ENCODE results near the gene GOLGA3.
"Not testable (repeated sequence)": the region's sequence is repeated elsewhere in the genome, so short reads cannot be mapped to it uniquely, and the experiment has no call there.

GOLGA3 gene

GRCh38 chr12:132797820-132798570, 30.7 kb downstream of the GOLGA3 start:
- no peak for DNase-seq (ENCODE audit: low read depth)
- no peak for TF ChIP-seq CTCF (conservative IDR thresholded peaks at IDR 0.05; ENCODE audit: low read depth, low read length)
- H3K4me3 ChIP-seq (ENCODE audit: low read depth, low read length) = no peak overlapping the region

GRCh38 chr12:132795847-132796246, 32.8 kb downstream of the GOLGA3 start:
- no peak for DNase-seq (ENCODE audit: low read depth)
- TF ChIP-seq CTCF (conservative IDR thresholded peaks at IDR 0.05; ENCODE audit: low read depth, low read length) = no peak
- H3K4me3 ChIP-seq (ENCODE audit: low read depth, low read length) = no peak overlapping the region

DNA sequence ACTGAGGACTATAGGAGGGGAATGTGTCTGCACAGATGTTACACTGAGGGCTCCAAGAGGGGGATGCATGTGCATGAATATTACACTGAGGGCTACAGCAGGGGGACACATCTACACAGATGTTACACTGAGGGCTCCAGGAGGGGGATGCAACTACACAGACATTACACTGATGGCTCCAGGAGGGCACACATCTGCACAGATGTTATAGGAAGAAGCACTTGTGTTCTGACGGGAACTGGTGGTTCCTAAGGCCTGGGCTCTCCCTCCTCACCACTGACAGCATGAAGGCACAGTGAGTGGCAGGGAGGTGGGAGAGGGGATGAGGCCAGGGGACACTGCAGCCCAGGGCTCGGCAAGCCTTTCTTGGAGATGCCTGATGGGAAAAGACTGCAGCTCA, 36.7 kb downstream of the GOLGA3 start:
- H3K4me3 ChIP-seq (ENCODE audit: low read depth, low read length); DNase-seq (ENCODE audit: low read depth): not testable (repeated sequence)

DNA sequence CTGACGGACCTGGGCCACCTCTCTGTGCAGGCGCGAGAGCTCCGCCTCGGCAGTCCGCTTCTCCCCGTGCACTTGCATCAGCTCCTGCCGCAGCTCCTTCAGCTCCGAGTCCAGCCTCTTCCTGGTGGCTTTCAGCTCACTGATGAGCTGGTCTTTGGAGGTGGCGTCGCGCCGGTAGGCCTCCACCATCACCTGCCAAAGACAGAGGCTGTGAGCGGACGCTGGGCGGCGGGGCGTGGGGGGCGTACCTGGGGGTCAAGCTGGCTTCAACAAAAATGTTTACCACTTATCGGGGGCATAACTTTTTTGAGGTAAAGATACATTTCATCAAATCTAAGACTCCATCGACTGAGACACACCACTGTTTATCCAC, 39.6 kb downstream of the GOLGA3 start:
- no peak for DNase-seq (ENCODE audit: low read depth)
- no peak for TF ChIP-seq CTCF (conservative IDR thresholded peaks at IDR 0.05; ENCODE audit: low read depth, low read length)
- H3K4me3 ChIP-seq (ENCODE audit: low read depth, low read length) = no peak overlapping the region

- no peak for DNase-seq (ENCODE audit: low read depth)
- TF ChIP-seq CTCF (conservative IDR thresholded peaks at IDR 0.05; ENCODE audit: low read depth, low read length) = no peak
Observed at GRCh38 chr12:132788375-132789098, 40.1 kb downstream of the GOLGA3 start.

DNA sequence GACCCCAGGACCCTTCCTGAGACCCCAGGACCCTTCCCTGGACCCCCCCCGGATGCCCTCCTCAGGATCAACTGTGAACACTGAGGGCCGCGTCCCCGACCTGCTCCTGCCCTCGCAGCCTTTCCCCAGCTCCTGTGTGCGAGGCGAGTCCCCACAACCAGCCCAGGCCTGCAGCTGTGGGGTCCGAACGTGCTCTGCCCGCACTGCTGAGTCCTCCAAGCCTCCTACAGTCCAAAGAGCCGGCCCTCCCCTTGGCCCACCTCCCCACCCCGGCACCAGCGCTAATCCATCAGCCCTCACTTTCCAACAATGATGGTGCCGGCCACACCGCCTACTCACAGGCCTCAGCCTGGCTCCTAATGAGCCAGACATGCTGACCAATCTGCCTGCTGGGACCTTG, 40.8 kb downstream of the GOLGA3 start:
- no peak overlapping the region for H3K4me3 ChIP-seq (ENCODE audit: low read depth, low read length)
- DNase-seq (ENCODE audit: low read depth) = no peak
- TF ChIP-seq CTCF (conservative IDR thresholded peaks at IDR 0.05; ENCODE audit: low read depth, low read length) = no peak

More at GRCh38 chr12:132788375-132789098, 40.1 kb downstream of the GOLGA3 start:
- H3K4me3 ChIP-seq (ENCODE audit: low read depth, low read length) = no peak overlapping the region

GRCh38 chr12:132786192-132786591, 42.5 kb downstream of the GOLGA3 start:
- H3K4me3 ChIP-seq (ENCODE audit: low read depth, low read length) = no peak overlapping the region
- no peak for TF ChIP-seq CTCF (conservative IDR thresholded peaks at IDR 0.05; ENCODE audit: low read depth, low read length)
- no peak for DNase-seq (ENCODE audit: low read depth)

All from choroid plexus epithelial cell (primary cell).